Stomach smooth muscle (tissue), 2 donors: Measurements from ENCODE around the gene GXYLT2.
A peak's percentile ranks its signal among the peaks of the same experiment; 100 is the strongest.

Experiments used
- H3K27ac ChIP-seq: one replicate; pipeline ENCODE4 v1.7.0; 2013; ENCODE audit warnings: mild to moderate bottlenecking, low read length, inconsistent platforms
- H3K27me3 ChIP-seq, 2 donors: one replicate each; pipeline ENCODE4 v1.7.0; 2013; ENCODE audit warnings: low read length in 2 of 2; ENCODE audit not compliant: insufficient read depth in 2 of 2, control insufficient read depth in 1 of 2
- H3K36me3 ChIP-seq, 2 donors: one replicate each; pipeline ENCODE4 v1.7.0; 2013; ENCODE audit warnings: low read length in 2 of 2; ENCODE audit not compliant: control insufficient read depth in 2 of 2, insufficient read depth in 2 of 2
- H3K4me1 ChIP-seq: one replicate; pipeline ENCODE4 v1.7.0; 2013; ENCODE audit warnings: low read length; ENCODE audit not compliant: control insufficient read depth, insufficient read depth
- H3K4me3 ChIP-seq, 2 donors: one replicate each; pipeline ENCODE4 v1.7.0; 2013; ENCODE audit warnings: low read length in 2 of 2
- H3K9ac ChIP-seq, 2 donors: one replicate each; pipeline ENCODE4 v1.7.0; 2013; ENCODE audit warnings: low read length in 2 of 2, mild to moderate bottlenecking in 1 of 2
- H3K9me3 ChIP-seq, 2 donors: one replicate each; pipeline ENCODE4 v1.7.0; 2013; ENCODE audit warnings: low read length in 2 of 2; ENCODE audit not compliant: control insufficient read depth in 2 of 2
- donor health status: healthy.
- donor health status: Pancreatic carcinoma.

GXYLT2 gene

GRCh38 chr3:72862314-72863090 is 25.3 kb upstream of the GXYLT2 start:
- H3K9me3 ChIP-seq, result no peaks in the 10 kb centered on the region
- no peaks in the 10 kb centered on the region for H3K4me1 ChIP-seq
- H3K36me3 ChIP-seq, result no peaks in the 10 kb centered on the region
- no peak overlapping the region for H3K9ac ChIP-seq
- H3K4me3 ChIP-seq, result no peak overlapping the region
- H3K27ac ChIP-seq, result no peak overlapping the region
- H3K27me3 ChIP-seq, result no peaks in the 10 kb centered on the region

DNA sequence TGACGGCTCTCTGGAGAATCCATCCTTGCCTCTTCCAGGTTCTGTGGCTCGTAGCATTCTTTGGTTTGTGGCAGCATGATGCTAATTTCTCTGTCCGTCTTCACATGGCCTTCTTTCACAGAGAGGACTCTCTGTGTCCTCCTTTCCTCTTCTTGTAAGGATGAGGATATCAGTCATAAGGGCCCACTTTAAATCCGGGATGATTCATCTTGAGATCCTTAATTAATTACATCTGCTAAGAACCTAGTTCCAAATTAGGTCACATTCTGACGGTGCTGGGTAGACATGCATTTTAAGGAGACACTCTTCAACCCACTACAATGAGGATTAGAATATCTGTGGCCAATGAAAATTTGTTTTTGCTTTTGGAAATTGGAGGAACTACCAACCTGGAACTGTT is 15.7 kb upstream of the GXYLT2 start:
- Histone ChIP-seq H3K36me3 (no peaks in the 10 kb centered on the region), H3K9ac (no peak overlapping the region), H3K4me1 (no peaks in the 10 kb centered on the region), H3K27me3 (no peaks in the 10 kb centered on the region), H3K4me3 (no peak overlapping the region), H3K27ac (no peak overlapping the region), H3K9me3 (no peaks in the 10 kb centered on the region)

DNA sequence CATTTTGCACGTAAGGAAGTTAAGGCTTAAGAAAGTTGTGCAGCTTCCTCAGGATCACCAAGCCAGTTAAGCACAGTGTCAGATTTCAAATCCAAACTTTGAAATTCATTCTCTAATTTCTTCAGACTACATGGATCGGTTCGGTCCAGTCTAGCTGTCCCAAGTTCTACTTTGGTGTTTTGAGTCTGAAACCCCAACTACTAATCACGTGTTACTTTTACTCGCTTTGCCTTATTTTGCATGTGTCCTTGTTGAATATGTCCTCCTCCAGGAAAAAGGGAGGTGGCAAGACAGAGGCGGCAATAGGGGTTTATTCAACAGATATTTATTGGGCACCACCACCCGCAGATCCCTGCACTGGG is 522 bp upstream of the GXYLT2 start:
- peak overlapping the region; percentile 17 to 47 for H3K9ac ChIP-seq
- H3K36me3 ChIP-seq, result no peaks in the 10 kb centered on the region
- peaks cover 14% of the 10 kb centered on the region for H3K4me1 ChIP-seq
- H3K4me3 ChIP-seq, result peak overlapping the region; percentile 75 to 84
- no peaks in the 10 kb centered on the region for H3K27me3 ChIP-seq
- H3K27ac ChIP-seq, result peak overlapping the region; percentile 25
- H3K9me3 ChIP-seq, result no peaks in the 10 kb centered on the region

DNA sequence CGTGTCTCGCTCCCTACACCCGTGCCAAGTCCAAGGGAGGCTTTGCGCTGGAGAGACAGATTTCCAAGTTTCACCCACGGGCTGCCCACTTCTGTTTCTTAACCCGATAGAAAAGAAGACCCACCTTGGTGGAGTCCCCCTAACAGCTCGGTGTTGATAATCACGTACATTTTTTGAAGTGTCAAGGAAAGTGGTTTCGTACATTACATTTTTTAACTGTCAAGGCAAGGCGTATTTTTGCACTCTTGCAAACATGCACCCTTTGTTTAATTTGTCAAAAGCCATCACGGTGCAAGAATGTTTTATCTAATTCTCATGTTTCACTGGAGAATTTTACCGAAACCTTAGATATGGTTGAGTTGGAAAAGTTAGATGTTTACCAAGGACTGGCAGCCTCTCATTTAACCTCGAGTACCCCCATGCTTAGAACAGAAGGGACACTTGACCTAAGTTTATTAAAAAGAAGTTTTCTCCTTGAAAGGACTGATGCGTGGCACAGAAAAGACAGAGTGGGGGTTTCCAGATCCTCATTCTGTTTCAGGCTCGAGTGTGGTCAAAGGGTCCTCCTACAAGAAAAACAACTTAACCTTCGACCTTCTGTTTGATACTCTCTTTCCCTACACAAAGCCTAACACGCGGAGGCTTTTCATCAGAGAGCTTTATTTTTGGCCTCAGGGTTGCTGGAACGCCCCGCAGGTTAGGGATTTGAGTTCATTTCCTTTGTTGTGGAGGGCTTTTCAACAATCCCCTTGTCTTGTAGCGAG is 882 bp downstream of the GXYLT2 start:
- H3K27ac ChIP-seq, result peak overlapping the region; percentile 50
- H3K9ac ChIP-seq, result peak overlapping the region; percentile 42 to 51

DNA sequence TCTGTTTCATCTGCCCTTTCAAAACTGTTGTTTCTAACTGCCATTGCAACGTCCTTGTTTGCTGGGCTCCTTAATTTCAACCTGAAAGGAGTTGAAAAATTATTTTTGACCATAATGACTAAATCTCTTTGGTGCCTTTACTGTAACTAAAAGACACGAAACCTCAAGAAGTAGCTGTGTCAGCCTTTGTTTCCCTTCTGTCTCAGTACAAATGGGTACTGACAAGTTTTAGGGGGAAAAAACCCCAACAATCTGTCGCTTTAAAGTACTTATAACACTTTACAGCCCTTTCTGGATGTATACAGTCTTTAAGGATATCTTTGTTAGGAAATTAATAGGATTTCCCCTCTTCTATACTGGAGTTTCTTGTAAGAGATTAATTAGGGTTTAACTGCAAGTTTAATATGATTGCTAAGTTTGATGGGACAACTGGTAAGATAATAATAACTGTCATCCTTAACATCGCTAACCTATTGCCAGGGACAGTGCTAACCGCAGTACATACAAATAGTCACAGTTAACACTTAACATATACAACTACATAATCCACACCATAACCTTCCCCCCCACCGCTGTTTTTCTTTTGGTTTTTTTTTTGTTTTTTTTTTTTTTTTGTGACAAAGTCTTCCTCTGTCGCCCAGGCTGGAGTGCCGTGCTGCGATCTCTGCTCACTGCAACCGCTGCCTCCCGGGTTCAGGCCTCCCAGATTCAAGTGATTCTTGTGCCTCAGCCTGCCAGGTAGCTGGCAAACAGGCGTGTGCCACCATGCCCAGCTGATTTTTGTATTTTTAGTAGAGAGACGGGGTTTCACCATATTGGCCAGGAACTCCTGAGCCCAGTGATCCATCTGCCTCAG is 1.7 kb downstream of the GXYLT2 start:
- Histone ChIP-seq H3K9me3 (no peaks in the 10 kb centered on the region), H3K27ac (peak overlapping the region; percentile 50), H3K36me3 (peaks cover 0 to 2% of the 10 kb centered on the region in 2 donors), H3K27me3 (no peaks in the 10 kb centered on the region), H3K4me3 (peak overlapping the region in 1 of 2 donors; percentile 84), H3K9ac (peak overlapping the region in 1 of 2 donors; percentile 42), H3K4me1 (peaks cover 18% of the 10 kb centered on the region)

More for the DNA sequence above, 882 bp downstream of the GXYLT2 start:
- Histone ChIP-seq H3K9me3 (no peaks in the 10 kb centered on the region), H3K4me1 (peaks cover 18% of the 10 kb centered on the region), H3K36me3 (peaks cover 0 to 2% of the 10 kb centered on the region in 2 donors), H3K4me3 (peak overlapping the region; percentile 77 to 84), H3K27me3 (no peaks in the 10 kb centered on the region)

- H3K27ac ChIP-seq, result peak overlapping the region; percentile 11
These were observed 2.5 kb downstream of the GXYLT2 start for GRCh38 chr3:72890166-72890925.

GRCh38 chr3:72891053-72891855 is 3.4 kb downstream of the GXYLT2 start:
- peaks cover 18% of the 10 kb centered on the region for H3K4me1 ChIP-seq
- no peaks in the 10 kb centered on the region for H3K27me3 ChIP-seq
- H3K9me3 ChIP-seq, result no peaks in the 10 kb centered on the region
- no peak overlapping the region for H3K9ac ChIP-seq
- peak overlapping the region in 1 of 2 donors; percentile 22 for H3K4me3 ChIP-seq
- H3K27ac ChIP-seq, result no peak overlapping the region
- H3K36me3 ChIP-seq, result peaks cover 0 to 2% of the 10 kb centered on the region in 2 donors

More at GRCh38 chr3:72890166-72890925, 2.5 kb downstream of the GXYLT2 start:
- H3K4me3 ChIP-seq, result no peak overlapping the region
- H3K36me3 ChIP-seq, result peaks cover 0 to 2% of the 10 kb centered on the region in 2 donors
- H3K27me3 ChIP-seq, result no peaks in the 10 kb centered on the region
- H3K4me1 ChIP-seq, result peaks cover 18% of the 10 kb centered on the region
- no peaks in the 10 kb centered on the region for H3K9me3 ChIP-seq
- no peak overlapping the region for H3K9ac ChIP-seq

- peaks cover 14% of the 10 kb centered on the region for H3K4me1 ChIP-seq
- H3K27ac ChIP-seq, result no peak overlapping the region
- H3K9ac ChIP-seq, result no peak overlapping the region
These were observed 4.4 kb downstream of the GXYLT2 start for GRCh38 chr3:72892081-72892775.

DNA sequence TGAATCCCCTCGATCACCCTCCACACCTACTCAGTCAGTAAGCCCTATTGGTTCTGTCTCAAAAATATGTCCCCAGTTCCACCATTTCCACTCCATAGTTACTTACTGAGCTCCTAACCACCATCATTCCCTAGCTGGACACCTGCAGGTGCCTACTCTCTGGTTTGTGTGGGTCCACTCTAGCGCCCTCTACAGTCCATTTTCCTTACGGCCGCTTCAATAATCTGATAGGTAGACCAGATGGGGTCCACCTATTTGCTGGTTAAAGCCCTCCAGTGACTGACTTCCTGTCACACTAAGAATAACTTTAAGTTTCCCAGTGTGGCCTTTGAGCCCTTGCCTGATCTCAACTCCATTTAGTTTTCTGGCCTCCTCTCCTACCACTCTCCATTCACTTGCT is 5.0 kb downstream of the GXYLT2 start:
- Histone ChIP-seq H3K9me3 (no peaks in the 10 kb centered on the region), H3K27me3 (no peaks in the 10 kb centered on the region), H3K4me3 (no peak overlapping the region), H3K36me3 (peaks cover 0 to 2% of the 10 kb centered on the region in 2 donors), H3K27ac (no peak overlapping the region), H3K9ac (no peak overlapping the region), H3K4me1 (peaks cover 14% of the 10 kb centered on the region)

More at GRCh38 chr3:72892081-72892775, 4.4 kb downstream of the GXYLT2 start:
- Histone ChIP-seq H3K4me3 (no peak overlapping the region), H3K27me3 (no peaks in the 10 kb centered on the region), H3K36me3 (peaks cover 0 to 2% of the 10 kb centered on the region in 2 donors), H3K9me3 (no peaks in the 10 kb centered on the region)
